NOMO-1 treated with dmso at 0.1 percent for 144 hours (cell line): ENCODE results near the gene SLC44A4.
"Not testable (repeated sequence)": the region's sequence is repeated elsewhere in the genome, so short reads cannot be mapped to it uniquely, and the experiment has no call there.

Experiments used
- DNase-seq: peaks from one replicate; lab custom pipeline; 2025; ENCODE audit not compliant: unreplicated experiment; lab: John Stamatoyannopoulos, UW

The SLC44A4 gene

DNA sequence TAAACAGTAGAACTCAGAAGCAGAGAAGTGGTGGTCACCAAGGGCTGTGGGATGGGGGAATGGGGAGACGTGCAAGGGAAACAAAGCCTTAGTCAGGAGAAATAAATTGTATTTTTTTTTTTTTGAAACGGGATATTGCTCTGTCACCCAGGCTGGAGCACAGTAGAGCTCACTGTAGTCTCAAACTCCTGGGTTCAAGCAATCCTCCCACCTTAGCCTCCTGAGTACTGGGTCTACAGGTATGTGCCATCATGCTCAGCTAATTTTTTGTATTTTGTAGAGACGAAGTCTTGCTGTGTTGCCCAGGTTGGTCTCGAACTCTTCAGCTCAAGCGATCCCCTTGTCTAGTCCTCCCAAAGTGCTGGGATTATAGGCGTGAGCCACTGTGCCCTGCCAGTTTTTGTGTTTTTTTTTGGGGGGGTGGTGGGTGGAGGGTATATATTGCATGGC is 47.9 kb downstream of the SLC44A4 start:
- DNase-seq: no peak

GRCh38 chr6:31829633-31830283 is 49.0 kb downstream of the SLC44A4 start:
- no peak for DNase-seq

GRCh38 chr6:31827286-31828079 is 51.3 kb downstream of the SLC44A4 start, which contains the start of gene HSPA1B:
Gene HSPA1B (plus strand): TSS chr6:31827738. CDS start chr6:31827951, 213 bp downstream.
- DNase-seq: peak; percentile 100

DNA sequence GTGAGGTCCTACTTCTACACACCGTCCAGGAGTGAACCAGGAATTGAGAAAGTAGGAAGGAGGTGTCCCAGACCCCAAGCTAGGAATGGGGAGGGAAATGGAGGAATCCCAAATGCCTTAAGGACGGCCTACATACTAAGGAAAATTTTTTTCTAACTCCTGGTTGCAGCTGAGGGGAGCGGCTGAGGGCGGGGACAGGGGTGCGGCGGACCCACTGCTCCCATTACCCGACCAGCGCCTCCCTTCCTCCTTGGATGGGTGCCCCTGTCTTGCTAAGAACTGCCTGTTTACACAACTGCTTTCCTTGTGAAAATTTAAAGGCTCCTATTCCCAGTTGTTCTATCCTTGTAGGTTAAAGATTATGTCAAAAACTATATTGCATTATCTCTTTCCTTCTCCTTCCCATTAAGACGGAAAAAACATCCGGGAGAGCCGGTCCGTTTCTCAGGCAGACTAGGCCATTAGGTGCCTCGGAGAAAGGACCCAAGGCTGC is 52.0 kb downstream of the SLC44A4 start:
- DNase-seq: no peak

DNA sequence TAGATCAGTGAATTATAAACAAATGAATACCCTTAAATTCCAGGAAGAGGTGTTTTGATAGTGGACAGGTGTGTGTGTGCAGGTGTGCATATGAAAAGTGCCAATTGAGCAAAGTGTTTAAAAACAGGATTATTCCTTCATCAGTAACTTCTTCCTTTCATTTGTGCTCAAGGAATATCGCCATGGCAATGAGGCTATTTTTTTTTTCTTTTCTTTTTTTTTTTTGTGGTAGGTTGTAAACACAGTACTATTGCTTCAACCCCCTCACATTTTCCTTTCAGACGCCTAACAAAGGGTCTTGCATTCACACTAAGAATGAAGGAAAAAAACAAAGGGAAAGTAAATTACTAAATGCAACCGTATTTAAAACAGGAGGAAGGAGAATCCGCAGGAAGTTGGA is 53.2 kb downstream of the SLC44A4 start:
- no peak for DNase-seq

- peak; percentile 46 for DNase-seq
Measured at GRCh38 chr6:31823592-31824196, 55.1 kb downstream of the SLC44A4 start.

DNA sequence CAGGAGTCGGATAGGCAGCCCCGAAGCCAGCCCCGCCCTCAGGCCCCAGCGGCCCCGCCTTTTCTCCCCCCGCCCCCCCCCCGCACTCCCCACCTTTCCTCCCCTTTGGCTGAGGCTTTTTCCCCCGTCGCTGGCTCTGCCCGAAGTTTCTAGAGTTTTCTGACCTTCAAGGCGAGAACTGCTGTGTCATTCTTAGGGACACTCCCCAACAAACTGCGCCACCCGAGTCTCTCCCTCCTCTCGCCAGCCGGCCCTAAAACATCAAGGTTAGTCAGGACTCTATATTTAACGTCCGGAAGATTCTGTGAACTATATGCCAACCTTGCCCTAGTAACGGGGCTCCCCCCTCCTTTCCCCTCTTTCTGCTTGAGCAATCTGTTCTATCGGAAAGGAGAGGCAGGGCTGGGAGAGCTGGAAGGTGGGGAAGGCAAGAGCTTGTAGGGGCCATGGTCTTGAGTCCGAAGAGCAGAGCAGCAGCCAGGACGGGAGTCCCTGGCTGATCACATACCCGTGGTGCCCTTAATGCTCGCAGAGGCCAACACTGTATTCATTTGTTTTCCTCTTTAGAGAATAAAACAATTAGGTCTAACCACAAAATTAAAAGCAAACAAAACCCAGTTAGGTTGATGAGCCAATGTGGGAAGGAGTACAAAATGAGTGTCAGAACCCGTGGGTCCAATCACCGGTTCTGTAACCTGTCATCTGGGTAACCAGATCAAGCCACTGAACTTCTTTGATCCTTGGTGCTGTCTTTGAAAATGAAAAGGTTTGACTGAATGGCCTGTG is 56.6 kb downstream of the SLC44A4 start:
- peak; percentile 84 for DNase-seq

DNA sequence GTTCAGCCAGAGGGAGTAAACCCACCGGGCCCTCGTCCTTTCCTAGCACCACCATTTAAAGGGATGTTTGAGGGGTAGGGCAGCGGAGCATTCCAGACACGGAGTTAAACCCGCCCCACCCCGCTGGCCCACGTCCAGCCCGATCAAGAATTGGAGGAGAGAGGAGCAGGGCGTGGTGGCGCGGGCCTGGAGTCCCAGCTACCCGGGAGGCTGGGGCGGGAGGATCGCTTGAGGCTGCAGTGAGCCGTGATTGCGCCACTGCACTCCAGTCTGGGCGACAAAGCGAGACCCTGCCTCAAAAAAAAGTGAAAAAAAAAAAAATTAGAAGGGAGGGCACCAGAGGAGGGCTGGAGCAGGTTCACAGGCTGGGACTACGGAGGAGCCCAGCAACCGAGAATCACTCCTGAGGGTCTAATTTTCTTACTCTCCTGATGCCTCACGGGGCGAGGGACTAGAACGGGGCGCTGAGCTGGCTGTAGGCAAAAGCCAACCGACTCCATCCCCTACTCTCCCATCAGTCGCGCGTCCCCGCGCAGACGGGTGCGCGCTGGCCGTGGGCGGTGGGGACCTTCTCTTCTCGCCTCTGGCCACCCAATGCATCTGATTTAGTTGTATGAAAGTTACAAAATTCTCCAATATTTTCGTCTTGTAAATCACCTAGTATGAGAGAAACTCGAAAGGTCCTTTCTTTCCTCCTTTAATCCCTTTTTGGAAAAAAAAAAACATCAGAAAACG is 57.3 kb downstream of the SLC44A4 start:
- no peak for DNase-seq

DNA sequence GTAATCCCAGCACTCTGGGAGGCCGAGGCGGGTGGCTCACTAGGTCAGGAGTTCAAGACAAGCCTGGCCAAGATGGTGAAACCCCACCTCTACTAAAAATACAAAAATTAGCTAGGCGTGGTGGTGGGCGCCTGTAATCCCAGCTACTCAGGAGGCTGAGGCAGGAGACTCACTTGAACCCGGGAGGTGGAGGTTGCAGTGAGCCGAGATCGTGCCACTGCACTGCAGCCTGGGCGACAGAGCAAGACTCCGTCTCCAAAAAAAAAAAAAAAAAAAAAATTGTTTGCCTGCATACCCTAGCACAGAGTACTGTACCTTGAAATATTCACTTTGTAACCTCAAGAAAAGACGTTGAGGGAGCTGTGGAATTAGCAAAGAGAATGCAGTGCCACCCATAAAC is 58.4 kb downstream of the SLC44A4 start:
- DNase-seq: not testable (repeated sequence)

GRCh38 chr6:31819871-31820299 is 58.9 kb downstream of the SLC44A4 start:
- no peak for DNase-seq

- not testable (repeated sequence) for DNase-seq
Measured at GRCh38 chr6:31817929-31818511, 60.8 kb downstream of the SLC44A4 start.

GRCh38 chr6:31817133-31817928 is 61.5 kb downstream of the SLC44A4 start:
- DNase-seq: peak; percentile 37

DNA sequence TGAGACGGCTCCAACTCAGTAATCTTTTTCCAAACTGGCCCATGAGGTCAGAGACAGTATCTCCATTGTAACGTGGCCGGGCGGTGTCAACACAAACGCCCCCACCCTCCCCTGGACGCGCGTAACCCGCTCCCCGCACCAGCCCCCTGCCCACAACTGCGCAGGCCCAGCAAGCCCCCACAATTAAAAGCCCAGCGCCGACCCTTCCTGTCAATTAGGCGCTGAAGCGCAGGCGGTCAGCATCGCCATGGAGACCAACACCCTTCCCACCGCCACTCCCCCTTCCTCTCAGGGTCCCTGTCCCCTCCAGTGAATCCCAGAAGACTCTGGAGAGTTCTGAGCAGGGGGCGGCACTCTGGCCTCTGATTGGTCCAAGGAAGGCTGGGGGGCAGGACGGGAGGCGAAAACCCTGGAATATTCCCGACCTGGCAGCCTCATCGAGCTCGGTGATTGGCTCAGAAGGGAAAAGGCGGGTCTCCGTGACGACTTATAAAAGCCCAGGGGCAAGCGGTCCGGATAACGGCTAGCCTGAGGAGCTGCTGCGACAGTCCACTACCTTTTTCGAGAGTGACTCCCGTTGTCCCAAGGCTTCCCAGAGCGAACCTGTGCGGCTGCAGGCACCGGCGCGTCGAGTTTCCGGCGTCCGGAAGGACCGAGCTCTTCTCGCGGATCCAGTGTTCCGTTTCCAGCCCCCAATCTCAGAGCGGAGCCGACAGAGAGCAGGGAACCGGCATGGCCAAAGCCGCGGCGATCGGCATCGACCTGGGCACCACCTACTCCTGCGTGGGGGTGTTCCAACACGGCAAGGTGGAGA is 63.6 kb downstream of the SLC44A4 start, which contains the start of the genes HSPA1A and HSPA1L:
Gene HSPA1A, plus strand, starts transcription at position 519 of the 814 bp plus-strand sequence. Its CDS starts 214 bp downstream, at position 733.
Gene HSPA1L, minus strand, starts transcription at position 259 of the 814 bp plus-strand sequence. CDS start 3,311 bp downstream, outside the sequence.
- DNase-seq: peak; percentile 54

- DNase-seq: peak; percentile 54
Measured at GRCh38 chr6:31814677-31815024, 64.1 kb downstream of the SLC44A4 start.

GRCh38 chr6:31813465-31813849 is 65.3 kb downstream of the SLC44A4 start:
- DNase-seq: no peak
